ENCODE data around the gene SLC39A7.

- TF ChIP-seq POLR2A (IDR thresholded peaks at IDR 0.05), result no peak
- TF ChIP-seq, protein P1, sequence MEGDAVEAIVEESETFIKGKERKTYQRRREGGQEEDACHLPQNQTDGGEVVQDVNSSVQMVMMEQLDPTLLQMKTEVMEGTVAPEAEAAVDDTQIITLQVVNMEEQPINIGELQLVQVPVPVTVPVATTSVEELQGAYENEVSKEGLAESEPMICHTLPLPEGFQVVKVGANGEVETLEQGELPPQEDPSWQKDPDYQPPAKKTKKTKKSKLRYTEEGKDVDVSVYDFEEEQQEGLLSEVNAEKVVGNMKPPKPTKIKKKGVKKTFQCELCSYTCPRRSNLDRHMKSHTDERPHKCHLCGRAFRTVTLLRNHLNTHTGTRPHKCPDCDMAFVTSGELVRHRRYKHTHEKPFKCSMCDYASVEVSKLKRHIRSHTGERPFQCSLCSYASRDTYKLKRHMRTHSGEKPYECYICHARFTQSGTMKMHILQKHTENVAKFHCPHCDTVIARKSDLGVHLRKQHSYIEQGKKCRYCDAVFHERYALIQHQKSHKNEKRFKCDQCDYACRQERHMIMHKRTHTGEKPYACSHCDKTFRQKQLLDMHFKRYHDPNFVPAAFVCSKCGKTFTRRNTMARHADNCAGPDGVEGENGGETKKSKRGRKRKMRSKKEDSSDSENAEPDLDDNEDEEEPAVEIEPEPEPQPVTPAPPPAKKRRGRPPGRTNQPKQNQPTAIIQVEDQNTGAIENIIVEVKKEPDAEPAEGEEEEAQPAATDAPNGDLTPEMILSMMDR (IDR thresholded peaks at IDR 0.05 in 4 of 5, conservative IDR thresholded peaks at IDR 0.05 in 1 of 5), result no peak
These were observed 9.2 kb downstream of the SLC39A7 start for GRCh38 chr6:33209856-33210255.

All from gastrocnemius medialis (tissue), 4 donors.